Mucosa of rectum (tissue), 2 donors: ENCODE measurements around the gene TXNDC16.
"Not testable (repeated sequence)": the region's sequence is repeated elsewhere in the genome, so short reads cannot be mapped to it uniquely, and the experiment has no call there.

Experiments
- H3K27ac ChIP-seq, 2 donors: one replicate each; pipeline ENCODE4 v1.7.0; 2013; ENCODE audit warnings: inconsistent platforms in 2 of 2, low read depth in 2 of 2, low read length in 2 of 2
- H3K27me3 ChIP-seq, 2 donors: one replicate each; pipeline ENCODE4 v1.7.0; 2013; ENCODE audit warnings: low read length in 2 of 2; ENCODE audit not compliant: control insufficient read depth in 2 of 2, insufficient read depth in 2 of 2
- H3K36me3 ChIP-seq, 2 donors: one replicate each; pipeline ENCODE4 v1.7.0; 2013; ENCODE audit warnings: low read length in 2 of 2; ENCODE audit not compliant: control insufficient read depth in 2 of 2, insufficient read depth in 2 of 2
- H3K4me1 ChIP-seq, 2 donors: one replicate each; pipeline ENCODE4 v1.7.0; 2013; ENCODE audit warnings: low read length in 2 of 2, mild to moderate bottlenecking in 1 of 2; ENCODE audit not compliant: control insufficient read depth in 2 of 2, insufficient read depth in 2 of 2
- H3K4me3 ChIP-seq, 2 donors: one replicate each; pipeline ENCODE4 v1.7.0; 2013; ENCODE audit warnings: low read length in 2 of 2
- H3K9ac ChIP-seq, 2 donors: one replicate each; pipeline ENCODE4 v1.7.0; 2013; ENCODE audit warnings: low read length in 2 of 2, low read depth in 1 of 2, mild to moderate bottlenecking in 1 of 2
- H3K9me3 ChIP-seq, 2 donors: one replicate each; pipeline ENCODE4 v1.7.0; 2013; ENCODE audit warnings: low read length in 2 of 2; ENCODE audit not compliant: control insufficient read depth in 2 of 2
- donor health status: healthy.
- donor health status: Normal muscosa, but diverticular disease.

The TXNDC16 gene

DNA sequence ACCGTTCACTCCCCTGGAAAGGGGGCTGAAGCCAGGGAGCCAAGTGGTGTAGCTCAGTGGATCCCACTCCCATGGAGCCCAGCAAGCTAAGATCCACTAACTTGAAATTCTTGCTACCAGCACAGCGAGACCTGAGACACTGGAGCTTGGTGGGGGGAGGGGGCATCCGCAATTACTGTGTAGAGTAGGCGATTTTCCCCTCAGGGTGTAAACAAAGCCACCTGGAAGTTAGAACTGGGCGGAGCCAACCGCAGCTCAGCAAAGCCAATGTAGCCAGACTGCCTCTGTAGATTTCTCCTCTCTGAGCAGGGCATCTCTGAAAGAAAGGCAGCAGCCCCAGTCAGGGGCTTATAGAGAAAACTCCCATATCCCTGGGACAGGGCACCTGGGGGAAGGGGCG is 16.1 kb upstream of the TXNDC16 start:
- not testable (repeated sequence) for H3K9me3 ChIP-seq

DNA sequence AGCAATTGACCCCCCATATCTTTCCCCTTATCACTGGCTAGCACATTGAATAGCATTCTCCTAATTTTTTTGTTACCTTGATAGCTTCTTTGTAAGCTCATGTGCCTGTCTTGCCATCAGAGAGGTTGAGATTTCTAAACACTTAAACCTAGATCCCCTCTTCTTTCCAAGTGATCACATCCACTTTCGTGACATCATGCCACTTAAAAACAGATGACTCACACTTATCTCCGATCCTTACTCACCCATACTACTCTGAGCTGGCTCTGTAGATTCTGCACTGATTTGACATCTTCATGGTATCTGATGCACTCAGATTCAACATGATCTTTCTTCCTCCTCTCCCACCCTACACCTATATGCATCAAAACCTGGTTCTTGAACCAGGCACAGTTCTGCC is 10.8 kb upstream of the TXNDC16 start:
- Histone ChIP-seq H3K9ac (no peak overlapping the region), H3K27me3 (no peaks in the 10 kb centered on the region), H3K4me3 (no peak overlapping the region), H3K36me3 (no peaks in the 10 kb centered on the region), H3K9me3 (no peaks in the 10 kb centered on the region), H3K27ac (no peak overlapping the region), H3K4me1 (no peaks in the 10 kb centered on the region)

More for the DNA sequence above, 16.1 kb upstream of the TXNDC16 start:
- not testable (repeated sequence) for H3K27me3 ChIP-seq, H3K36me3 ChIP-seq, H3K4me1 ChIP-seq, H3K27ac ChIP-seq, H3K9ac ChIP-seq, H3K4me3 ChIP-seq

DNA sequence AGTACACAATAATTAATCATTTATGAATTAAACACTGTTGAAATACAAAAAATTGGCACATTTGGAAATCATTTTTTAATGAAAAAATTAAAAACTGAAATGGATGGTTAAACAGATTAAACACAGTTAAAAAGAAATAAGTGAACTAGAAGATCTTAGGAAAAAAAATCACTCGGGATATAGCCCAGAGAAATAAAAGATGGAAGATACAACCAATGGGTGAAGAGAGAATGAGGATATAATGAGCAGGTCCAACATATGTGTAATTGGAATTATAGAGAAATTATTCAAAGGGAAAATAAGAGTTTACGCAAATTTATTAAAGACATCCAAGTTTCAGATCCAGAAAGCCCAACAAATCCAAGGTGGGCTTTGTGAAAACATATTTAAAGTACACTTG is 6.4 kb upstream of the TXNDC16 start:
- Histone ChIP-seq H3K27me3 (no peaks in the 10 kb centered on the region), H3K4me3 (no peak overlapping the region), H3K4me1 (peaks cover 5% of the 10 kb centered on the region in 2 donors), H3K27ac (no peak overlapping the region), H3K9ac (no peak overlapping the region), H3K36me3 (no peaks in the 10 kb centered on the region), H3K9me3 (no peaks in the 10 kb centered on the region)

DNA sequence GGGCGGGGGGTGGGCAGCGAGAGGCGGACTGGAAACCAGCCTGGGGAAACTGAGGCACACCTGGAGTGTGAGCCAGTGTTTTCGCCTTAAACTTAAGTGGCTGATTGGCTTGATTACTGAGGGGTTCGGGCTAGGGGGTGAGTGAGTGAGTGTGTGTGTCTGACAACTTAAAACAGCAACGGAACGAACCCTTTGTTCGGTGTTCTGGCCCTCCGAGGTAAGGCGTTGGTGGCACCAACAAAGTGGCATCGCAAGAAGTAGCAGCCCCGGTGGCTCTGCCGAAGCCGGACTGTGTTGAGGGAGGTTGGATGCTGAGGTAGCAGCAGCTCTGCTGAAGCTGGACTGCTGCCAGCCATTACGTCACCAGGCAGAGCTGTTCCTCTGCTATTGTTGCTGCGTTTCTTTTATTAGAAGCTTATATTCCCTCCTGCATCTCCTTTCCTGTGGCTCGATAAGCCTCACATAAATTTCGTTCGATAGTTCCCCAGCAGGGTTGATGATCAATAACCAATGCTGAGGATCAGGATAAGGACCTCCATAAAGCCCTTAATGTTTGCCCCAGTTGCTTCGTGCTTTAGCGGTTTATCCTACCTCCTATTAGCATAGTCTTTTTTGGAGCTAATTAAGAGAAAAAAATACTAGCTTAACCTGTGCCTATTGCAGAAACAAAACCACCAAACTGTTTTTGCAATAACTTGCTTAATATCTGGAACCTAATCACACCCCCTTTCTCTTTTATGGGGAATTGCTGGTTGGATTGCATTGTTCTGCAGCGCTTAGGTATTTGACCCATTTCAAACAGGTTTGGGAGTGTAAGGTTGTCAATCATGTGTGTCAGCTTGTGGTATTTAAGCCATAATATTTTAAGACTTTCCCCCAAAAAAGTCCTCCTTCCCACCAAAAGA is 1.6 kb upstream of the TXNDC16 start:
- no peaks in the 10 kb centered on the region for H3K9me3 ChIP-seq
- H3K27me3 ChIP-seq = no peaks in the 10 kb centered on the region
- H3K27ac ChIP-seq = no peak overlapping the region
- no peaks in the 10 kb centered on the region for H3K36me3 ChIP-seq
- H3K4me1 ChIP-seq = peaks cover 10 to 15% of the 10 kb centered on the region in 2 donors
- H3K9ac ChIP-seq = peak overlapping the region; percentile 74 to 79
- H3K4me3 ChIP-seq = peak overlapping the region; percentile 77 to 85

DNA sequence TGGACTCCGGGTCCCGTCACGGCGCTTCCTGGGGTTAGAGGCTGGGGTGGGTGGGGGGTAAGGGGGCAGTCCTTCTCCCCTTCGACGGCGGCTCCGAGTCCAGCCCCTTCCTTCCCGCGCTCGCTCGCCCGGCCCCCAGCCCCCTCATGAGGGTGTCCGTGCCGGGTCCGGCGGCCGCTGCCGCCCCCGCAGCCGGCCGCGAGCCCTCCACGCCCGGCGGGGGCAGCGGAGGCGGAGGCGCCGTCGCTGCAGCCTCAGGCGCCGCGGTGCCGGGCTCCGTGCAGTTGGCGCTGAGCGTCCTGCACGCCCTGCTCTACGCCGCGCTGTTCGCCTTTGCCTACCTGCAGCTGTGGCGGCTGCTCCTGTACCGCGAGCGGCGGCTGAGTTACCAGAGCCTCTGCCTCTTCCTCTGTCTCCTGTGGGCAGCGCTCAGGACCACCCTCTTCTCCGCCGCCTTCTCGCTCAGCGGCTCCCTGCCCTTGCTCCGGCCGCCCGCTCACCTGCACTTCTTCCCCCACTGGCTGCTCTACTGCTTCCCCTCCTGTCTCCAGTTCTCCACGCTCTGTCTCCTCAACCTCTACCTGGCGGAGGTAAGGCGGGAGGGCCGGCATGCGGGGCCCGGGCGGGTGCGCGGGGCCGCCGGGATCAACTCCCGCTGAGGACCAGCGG is 831 bp upstream of the TXNDC16 start:
- Histone ChIP-seq H3K27me3 (no peaks in the 10 kb centered on the region), H3K4me1 (peaks cover 10 to 16% of the 10 kb centered on the region in 2 donors), H3K9me3 (no peaks in the 10 kb centered on the region), H3K9ac (peak overlapping the region; percentile 74 to 79), H3K27ac (peak overlapping the region; percentile 52 to 77), H3K4me3 (peak overlapping the region; percentile 77 to 85), H3K36me3 (no peaks in the 10 kb centered on the region)

DNA sequence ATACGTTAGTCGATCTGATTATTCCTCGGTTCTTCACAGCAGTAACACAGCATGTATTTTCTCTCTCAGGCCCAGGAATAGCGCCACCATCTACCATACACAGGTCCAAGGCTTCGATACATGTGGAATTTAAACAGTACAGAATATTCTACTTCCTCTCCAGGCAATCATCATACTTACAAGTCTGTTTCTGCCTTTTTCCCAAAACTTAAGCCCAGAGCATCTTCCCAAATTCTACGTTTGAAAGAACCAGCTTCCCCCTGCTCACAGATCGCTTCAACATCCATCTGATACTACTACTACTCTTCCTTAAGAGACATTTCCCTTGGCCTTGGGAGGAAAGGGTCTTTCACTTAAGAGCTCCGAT is 626 bp downstream of the TXNDC16 start:
- peaks cover 10 to 16% of the 10 kb centered on the region in 2 donors for H3K4me1 ChIP-seq
- no peaks in the 10 kb centered on the region for H3K27me3 ChIP-seq
- no peaks in the 10 kb centered on the region for H3K36me3 ChIP-seq
- no peaks in the 10 kb centered on the region for H3K9me3 ChIP-seq
- H3K9ac ChIP-seq = peak overlapping the region; percentile 91 to 95
- H3K4me3 ChIP-seq = peak overlapping the region; percentile 94 to 98
- peak overlapping the region; percentile 87 to 90 for H3K27ac ChIP-seq

DNA sequence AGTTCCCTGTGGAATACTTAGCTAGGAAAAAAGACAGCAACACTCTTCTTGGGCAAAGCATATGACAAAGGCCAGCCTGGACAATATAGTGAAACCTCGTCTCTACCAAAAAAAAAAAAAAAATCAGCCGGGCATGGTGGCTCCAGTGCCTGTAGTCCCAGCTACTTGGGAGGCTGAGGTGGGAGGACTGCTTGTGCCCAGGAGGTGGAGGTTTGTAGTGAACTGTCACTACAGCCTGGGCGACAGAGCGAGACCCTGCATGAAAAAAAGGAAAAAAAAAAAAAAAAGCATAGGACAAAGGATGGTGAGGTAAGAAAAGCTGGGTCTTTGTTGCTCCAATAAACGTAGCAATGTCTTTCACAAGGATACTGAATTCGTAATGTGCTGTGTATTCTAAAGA is 1.1 kb downstream of the TXNDC16 start:
- H3K27me3 ChIP-seq = no peaks in the 10 kb centered on the region
- peak overlapping the region; percentile 91 to 95 for H3K9ac ChIP-seq
- no peaks in the 10 kb centered on the region for H3K9me3 ChIP-seq
- H3K4me1 ChIP-seq = peaks cover 10 to 16% of the 10 kb centered on the region in 2 donors
- H3K4me3 ChIP-seq = peak overlapping the region; percentile 94 to 98
- peak overlapping the region; percentile 87 to 90 for H3K27ac ChIP-seq
- H3K36me3 ChIP-seq = no peaks in the 10 kb centered on the region

DNA sequence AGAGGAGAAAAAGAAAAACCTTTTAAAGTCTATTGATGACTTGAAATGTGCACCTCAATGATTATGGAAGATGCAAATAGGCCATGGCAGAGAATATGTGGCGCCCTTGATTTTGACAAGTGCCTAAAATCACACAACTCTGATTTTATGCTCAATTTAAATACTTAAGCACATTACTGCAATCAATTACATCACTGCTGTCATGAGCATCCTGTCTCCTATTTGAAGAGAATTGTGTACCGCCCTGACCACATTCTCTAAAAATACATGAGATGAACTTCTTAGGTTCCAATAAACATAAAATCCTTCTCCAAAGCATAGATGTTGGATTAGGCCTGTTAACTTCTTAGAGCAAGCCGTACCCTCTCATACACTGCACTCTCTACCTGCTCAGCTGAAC is 1.6 kb downstream of the TXNDC16 start:
- H3K9ac ChIP-seq = no peak overlapping the region
- peak overlapping the region in 1 of 2 donors; percentile 94 for H3K4me3 ChIP-seq
- H3K27ac ChIP-seq = no peak overlapping the region

DNA sequence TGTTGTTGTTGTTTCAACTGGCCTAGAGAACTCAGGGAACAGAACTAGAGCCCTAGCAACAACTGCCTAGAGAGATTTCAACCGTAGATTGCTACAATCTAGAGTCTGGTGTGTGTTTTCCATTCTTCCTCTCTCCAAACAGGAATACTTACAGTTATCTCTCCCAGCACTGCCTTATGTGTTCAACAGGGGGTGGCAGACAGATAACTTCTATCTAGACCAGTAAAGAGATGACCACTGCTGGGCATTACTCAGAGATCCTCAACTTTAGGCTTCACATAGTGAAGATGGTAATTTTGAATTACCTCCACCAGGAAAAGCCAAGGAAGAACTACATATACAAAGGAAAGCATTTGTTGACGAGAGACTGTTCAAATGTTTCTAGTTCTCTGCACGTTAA is 4.8 kb downstream of the TXNDC16 start:
- Histone ChIP-seq H3K9me3 (no peaks in the 10 kb centered on the region), H3K9ac (no peak overlapping the region), H3K4me3 (no peak overlapping the region), H3K36me3 (no peaks in the 10 kb centered on the region), H3K27me3 (no peaks in the 10 kb centered on the region), H3K4me1 (peaks cover 0 to 12% of the 10 kb centered on the region in 2 donors), H3K27ac (no peak overlapping the region)

More for the DNA sequence above, 1.6 kb downstream of the TXNDC16 start:
- H3K4me1 ChIP-seq = peaks cover 10 to 16% of the 10 kb centered on the region in 2 donors
- H3K36me3 ChIP-seq = no peaks in the 10 kb centered on the region
- H3K27me3 ChIP-seq = no peaks in the 10 kb centered on the region
- no peaks in the 10 kb centered on the region for H3K9me3 ChIP-seq

DNA sequence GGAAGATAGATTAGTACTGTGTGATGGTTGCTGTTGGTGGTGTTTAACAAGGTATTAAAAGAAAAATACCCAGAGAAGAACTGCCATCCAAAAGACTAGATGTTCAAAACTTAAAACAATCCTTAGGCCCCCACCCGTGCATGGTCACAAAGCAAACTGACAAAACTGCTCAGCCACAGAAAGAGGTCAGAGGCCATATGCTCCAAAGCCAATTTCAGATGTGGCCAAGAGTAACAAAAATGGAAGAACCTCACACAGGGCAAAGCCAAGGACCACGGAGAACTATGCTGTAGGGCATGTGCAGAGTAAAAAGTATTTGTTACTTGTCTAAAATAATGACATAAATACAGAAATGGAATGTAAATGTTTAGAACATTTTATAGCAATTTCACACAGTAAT is 5.3 kb downstream of the TXNDC16 start:
- no peak overlapping the region for H3K27ac ChIP-seq
- H3K36me3 ChIP-seq = peaks cover 0 to 1% of the 10 kb centered on the region in 2 donors
- no peaks in the 10 kb centered on the region for H3K9me3 ChIP-seq
- peaks cover 0 to 12% of the 10 kb centered on the region in 2 donors for H3K4me1 ChIP-seq
- H3K4me3 ChIP-seq = no peak overlapping the region
- no peak overlapping the region for H3K9ac ChIP-seq
- H3K27me3 ChIP-seq = no peaks in the 10 kb centered on the region
